Measurements from ENCODE around the gene CASP7.
A peak's percentile ranks its signal among the peaks of the same experiment; 100 is the strongest.

The CASP7 gene

DNA sequence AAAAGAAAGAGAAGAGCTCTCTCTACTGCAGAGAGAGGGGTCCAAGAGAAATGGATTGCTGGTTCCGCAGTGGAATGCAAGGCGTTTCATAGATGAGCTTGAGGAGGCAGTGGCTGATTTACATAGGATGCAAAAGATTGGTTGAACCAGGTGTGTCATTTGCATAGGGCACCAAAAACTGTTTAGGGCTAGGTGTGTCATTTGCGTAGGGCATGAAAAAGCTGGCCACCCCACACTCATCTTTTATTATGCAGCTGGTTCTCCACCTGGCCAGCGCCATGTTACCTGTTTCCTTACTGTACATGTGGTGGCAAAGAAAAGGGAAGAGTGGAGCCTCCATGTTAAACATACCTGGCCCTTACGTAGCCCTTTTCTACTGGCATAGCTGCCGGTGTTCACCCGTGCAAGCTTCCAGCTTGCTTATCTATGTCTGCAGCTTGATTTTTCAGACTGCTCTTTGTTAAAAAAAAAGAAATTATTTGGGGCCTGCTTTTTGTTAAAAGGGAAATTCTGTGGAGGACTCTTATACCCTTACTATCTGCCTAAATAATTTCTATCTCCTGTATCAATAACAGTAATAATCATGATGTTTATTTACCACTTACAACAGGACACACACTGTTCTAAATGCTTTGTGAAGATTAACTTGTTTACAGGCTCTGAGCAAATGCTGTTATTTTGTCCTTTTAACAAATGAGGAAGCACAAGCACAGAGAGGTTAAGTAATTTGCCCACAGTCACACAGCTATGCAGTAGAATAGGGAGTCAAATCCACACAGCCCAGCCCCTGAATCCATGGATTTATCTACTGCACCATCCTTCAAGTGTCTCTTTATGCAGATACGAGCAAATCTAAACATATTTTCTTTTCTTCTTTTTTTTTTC, 33.3 kb downstream of the CASP7 start:
- DNase-seq: no peak

DNA sequence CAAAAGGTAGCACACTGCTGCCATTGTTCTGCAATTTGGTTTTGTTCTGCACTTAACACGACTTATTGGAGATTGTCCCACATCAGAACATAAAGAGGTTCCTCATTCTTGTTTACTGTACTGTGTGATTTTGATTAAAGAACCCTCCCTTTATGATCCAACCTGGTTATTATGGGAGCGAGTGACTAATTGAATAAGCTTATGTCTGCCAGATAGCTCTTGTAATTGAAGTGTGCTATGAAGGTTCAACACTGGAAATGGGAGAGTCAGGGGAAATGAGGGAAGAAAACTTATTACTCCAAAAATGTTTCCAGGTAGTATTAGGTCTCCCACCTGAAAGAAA, 33.9 kb downstream of the CASP7 start:
- DNase-seq: no peak

DNA sequence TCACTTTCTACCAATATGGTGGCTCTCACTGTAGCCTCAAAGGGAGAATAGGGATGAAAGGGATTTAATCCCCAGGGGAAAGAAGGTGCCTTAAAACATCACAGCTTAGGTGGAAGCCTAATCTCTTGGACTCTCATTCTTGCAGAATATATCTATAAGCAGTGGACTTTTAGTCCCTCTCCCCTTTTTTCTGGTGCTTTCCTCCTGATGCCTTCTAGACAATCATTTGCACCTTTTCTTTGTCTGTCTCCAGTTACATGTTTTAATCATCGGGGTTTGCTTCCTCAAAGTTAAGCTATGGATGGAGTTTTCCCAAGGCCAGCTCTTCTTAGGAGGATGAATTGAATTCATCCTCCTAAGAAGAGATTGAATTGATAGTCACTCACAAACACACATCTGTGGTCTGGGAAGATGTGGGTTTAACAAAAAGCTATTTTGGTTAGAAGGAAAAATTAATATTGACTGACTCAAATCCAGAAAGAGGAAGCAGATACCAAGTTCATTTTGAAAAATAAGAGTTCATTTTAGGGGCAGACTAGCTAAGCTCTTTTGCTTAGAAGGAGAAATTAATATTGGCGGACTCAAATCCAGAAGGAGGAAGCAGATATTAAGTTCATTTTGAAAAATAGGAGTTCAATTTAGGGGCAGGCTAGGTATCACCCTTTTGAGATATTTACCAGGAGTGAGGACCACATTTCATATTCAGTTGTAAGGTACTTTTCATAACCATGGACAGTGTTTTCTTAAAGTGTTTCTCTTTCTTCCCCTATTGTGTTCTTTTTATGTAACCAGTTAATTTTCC, 36.6 kb downstream of the CASP7 start:
- no peak for DNase-seq

DNA sequence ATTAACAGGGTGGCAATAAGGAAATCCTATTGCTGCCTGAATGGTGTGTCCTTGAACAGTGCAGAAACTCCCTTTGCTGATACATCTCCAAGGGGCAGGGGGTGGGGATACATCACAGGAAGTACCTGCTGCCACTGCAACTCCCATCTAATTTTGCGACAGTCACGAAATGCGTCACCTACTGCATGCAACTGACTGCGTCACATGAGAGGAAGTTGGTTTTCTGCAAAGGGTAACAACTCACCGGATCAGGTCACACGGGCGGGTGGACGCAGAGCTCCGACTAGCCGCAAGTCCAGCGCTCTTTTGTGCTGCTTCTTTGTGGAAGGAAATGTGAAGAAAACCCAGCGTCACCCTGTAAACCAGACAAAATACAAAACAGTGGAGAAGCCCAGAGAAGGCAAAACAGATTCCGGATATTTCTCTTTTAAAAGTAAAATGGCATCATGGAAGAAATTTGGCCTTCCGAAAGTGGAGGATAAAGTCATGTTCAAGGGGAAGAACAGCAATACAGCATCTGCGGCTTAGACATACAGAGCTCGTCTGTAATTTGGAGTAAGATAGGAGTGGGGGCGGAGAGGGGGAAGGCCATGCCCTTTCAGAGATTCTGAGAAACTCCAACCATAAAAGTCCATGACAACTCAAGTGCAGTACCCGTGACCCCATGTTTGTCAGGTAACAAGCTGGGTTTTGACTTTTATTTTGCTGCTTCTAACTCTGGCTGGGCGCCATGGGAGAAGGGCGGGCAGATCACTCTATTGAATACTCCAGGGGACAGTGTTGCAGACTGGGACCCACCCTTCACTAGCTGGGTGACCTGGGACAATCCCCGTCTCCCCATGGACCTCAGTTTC, 39.5 kb downstream of the CASP7 start:
- no peak for DNase-seq

DNA sequence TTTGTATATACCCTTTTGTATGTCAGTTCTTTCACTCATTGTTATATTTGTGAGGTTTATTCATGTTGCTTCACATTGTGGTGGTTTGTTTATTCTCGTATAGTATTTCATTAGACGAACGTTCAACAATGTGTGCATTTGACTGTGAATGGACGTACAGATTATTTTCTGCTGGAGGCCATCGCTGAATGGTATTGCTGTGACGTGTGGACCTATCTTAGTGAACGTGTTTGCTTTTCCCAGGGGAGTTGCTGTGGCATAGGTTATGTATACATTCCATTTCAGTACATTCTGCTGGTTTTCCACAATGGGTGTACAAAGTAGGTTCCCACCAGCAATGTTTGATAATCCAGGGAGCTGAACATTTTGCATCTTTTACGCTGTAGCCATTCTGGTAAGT, 40.7 kb downstream of the CASP7 start:
- no peak for DNase-seq

DNA sequence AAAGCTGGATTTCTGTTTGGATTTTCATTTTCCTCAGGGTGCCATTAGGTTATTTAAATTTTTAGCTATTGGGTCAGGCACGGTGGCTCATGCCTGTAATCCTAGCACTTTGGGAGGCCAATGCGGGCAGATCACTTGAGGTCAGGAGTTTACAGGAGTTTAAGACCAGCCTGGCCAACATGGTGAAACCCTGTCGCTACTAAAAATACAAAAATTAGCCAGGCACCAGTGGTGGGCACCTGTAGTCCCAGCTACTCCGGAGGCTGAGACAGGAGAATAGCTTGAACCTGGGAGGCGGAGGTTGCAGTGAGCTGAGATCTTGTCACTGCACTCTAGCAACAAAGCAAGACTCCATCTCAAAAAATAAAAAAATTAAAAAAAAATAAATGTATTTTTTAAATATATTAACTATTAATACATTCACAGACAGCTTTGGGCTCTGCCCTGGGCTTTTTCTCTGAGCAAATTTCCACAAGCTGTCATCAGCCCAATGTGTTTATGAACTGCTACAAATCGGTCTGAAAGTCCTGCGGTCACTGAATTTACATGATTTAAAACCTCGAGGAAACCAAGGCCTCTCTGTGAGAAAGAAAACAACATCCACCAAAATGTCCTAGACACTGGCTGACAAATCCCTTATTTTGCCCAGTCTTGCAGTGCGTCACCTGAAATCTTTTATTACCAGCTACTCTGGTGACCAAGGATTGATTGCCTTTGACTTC, 52.6 kb downstream of the CASP7 start:
- DNase-seq: no peak

DNA sequence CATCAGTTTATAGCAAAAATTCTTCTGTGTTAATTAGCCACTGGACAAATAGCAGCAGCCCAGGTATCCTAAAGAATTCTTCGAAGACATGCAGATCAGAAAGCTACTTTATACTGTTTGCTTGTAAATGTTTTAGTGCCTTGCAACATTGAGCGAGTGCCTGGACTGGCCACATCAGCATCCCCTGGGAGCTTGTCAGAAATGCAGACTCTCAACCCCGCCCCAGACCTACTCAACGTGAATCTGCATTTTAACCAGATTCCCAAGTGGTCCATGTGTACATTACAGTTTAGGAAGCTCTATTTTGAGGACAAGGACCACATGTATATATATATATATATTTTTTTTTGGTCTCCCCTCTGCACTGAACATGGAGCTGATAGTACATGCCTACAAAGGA, 53.3 kb downstream of the CASP7 start:
- no peak for DNase-seq

DNA sequence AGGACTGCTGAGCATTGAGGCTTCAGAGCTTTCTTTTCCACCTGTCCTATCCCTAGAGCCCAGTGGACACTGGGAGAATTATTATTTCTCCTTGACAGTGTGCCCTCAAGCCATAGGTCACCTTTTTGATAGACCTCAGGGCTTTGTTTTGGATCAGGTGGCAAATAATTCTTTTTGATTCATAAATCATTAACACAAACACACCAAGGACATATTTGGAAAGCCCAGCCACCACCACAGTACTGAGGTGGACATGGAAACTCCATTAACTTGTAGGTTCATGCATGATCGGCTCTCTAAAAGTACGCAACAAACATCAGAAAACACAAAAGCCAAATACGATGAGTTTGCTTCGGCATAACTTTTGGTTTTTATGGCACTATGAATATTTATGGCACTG, 53.9 kb downstream of the CASP7 start:
- no peak for DNase-seq

DNA sequence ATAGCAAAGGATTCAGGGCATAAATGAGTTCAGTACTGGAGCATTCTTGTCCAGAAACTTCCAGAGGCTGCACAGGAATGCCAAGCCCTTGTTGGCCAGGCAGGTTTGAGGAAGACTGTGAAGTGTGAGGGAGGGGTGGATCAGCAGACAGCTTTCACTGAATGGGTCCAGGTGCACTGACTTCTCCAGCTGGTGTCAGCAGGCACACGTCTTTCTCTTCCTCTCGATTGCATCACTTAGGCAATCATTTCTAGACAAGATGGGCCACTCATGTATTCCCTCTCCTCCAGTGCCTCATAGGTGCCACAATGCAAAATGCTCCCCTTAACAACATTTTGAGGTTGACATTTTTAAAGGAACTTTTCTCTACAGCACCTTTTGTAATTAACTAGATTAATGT, 56.2 kb downstream of the CASP7 start:
- DNase-seq: peak; percentile 26

DNA sequence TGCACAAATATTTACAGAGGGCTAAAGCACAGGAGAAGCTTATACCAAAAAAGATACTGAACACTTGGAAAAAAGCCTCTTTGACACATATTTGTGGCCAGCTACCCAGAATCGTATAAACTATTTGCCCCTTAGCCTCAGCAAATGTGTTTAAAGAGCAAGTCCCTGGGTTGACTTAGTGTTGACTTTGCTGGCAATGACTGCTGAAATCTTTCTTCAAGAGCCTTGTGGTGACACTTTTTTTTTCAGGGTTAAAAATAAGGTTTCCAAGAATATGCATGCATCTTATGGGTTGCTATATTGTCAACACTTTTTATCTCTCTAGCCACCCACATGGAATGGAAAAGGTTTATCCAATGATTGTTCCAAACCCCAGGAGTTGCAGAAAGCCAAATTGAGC, 56.9 kb downstream of the CASP7 start:
- peak; percentile 9 for DNase-seq

DNA sequence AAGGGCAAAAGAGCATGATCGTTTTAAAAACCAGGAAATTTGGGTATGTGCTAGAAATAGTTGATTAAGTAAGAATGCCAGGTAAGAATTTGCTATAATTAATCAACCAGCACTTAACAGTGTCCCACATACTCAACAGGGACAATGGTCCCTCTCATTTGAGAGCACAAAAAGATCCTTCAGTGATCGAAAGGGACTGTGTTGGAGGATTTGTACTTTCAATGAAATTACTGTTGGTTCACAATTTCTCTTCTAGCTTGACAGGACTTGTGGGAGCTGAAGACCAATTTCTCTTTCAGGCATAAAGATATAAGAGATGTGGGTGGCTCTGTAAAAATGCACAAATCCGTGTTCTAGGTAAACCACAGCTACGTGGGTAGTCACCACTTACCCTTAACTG, 59.3 kb downstream of the CASP7 start:
- DNase-seq: no peak

DNA sequence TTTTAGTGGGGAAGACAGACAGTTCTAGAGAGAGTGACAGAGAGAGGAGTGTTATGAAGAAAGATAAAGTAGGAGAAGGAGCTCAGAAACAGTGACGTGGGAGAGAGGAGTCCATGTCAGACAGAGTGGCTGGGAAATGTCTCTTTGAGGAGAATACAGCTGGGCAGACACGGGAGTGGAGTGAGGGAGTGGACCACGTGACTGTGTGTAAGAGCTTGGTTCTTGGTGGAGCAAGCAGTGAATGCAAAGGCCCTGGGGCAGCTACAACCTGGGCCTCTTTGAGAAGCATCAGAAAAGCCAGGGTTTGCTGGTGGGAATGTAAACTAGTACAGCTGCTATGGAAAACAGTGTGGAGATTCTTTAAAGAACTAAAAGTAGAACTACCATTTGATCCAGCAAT, 59.9 kb downstream of the CASP7 start:
- no peak for DNase-seq

DNA sequence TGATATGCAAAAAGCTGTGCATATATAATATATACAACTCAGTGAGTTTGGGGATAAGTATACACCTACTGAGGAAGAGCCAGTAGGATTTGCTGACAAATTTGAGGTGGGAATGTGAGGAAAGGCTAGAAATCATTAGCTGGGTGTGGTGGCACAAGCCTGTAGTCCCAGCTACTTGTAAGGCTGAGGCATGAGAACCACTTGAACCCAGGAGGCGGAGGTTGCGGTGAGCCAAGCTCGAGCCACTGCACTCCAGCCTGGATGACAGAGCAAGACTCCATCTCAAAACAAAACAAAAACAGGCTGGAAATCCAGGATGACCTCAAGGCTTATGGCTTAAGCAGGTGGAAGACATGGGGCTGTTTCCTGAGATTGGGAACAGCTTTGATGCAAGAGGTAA, 61.1 kb downstream of the CASP7 start:
- DNase-seq: no peak

DNA sequence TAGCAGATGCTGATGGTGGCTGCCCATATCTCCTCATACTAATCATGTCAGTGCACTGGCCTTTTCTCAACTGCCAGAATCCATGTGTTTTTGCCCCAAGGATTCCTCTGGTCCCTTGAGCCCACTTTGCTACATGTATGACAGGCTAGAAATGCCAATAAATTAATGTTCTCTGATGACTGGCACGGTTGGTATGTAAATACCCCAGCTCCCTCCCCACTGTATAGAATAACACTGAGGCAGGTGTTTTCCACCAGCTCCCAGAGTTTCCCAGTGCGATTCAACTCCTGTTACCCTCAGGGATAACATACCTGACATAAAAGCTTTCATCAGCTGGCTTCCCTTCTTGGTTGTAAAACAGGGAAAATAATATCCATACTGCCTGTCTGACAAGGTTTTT, 62.8 kb downstream of the CASP7 start:
- no peak for DNase-seq

DNA sequence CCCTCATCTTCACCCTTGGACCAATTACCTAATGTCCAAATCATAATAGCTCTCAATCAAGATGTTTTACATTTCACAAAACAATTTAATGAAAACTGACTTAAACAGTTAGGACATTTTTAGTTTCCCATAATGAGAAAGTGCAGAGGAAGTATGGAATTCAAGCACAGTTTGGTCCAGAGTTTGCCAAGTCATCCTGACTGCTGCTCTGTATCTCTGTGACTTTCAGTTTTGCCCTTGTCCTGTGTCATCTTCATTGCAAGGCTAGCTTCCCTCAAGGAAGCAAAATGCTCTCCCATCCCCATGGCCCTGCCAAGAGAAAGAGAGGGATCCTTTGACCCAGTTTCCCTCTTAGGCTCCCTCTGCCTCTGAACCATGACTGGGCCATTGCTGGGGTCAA, 63.9 kb downstream of the CASP7 start:
- peak; percentile 26 for DNase-seq

DNA sequence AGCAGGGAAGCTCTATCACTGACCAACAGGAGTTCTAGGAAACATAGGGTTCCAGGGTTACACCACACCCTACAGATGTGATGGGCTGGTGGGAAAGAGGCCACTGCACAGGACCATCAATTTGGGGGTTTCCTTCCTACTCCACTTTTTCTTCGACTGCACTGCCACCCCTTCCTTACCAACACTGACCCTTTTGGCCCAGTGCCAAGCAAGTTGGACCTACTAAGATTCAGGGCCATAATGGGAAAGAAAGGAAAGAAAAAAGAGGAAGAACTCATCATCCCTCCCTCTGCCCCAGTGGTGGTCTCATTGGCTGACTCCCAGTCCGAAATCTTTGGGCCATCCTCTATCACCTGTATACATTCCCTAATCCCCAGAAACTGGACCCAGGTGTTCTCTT, 65.7 kb downstream of the CASP7 start:
- DNase-seq: no peak

DNA sequence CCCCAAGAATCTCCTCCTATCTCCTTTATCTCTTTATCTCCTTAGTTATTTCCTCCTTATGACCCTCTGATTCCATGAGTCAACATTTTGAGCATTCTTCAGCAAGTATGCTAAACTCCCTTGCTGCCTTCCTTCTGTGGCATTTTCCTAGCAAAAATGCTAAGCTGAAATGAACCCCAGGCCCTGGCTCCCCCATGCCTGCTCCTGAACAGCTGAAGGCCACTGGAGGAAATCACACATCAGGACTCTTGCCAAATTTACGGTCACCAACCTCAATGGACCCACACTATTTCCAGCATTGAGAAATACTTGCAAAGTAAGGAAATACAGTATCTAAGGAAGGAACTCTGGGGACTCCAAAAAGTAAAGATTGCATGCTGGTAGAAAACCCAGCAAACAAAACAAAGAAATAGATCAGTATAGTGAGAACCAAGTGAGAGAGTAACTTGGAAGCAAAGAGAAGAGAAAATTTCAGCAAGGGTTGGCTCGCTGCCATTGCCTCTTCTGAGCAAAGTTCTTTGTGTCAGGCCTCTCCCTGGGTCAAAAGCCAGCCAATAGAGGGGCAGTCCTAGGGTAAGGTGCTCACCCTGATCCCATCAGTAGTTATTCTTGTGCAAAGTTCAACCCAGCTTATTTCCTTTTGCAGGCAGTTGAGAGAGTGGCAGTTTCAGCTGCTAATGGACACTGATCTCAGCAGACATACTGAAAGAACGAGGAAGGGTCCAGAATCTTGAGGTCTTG, 66.7 kb downstream of the CASP7 start:
- DNase-seq: no peak

DNA sequence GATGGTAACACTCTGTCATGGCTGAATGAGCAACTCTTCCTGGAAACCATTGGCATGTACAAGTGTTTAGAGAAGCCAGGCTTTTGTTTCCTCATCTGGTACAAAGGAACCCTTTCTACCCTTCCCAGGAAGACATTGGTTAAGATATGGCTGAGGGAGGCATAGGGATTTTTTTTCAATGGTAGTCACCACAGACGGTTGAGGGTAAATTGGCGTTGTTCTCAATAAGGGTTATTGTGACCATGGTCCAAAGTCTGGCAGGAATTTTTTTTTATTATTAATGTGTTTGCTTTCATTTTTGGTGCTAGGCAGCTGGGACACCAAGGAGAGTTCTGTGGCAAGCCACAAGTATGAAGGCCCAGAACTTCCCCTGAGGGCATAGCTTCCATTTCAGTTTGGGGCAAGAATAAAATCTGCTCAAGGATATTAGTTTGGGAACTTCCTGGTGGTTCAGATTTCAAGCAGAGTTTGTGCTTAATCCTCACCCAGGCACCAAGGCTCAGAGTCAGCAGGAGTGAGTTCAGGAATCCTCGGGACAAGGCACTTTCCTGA, 71.5 kb downstream of the CASP7 start, which contains the start of gene PLEKHS1:
PLEKHS1 (plus strand) TSS at position 502 of the 552 bp plus-strand sequence. CDS start 3,596 bp downstream, outside the sequence.
- DNase-seq: no peak

DNA sequence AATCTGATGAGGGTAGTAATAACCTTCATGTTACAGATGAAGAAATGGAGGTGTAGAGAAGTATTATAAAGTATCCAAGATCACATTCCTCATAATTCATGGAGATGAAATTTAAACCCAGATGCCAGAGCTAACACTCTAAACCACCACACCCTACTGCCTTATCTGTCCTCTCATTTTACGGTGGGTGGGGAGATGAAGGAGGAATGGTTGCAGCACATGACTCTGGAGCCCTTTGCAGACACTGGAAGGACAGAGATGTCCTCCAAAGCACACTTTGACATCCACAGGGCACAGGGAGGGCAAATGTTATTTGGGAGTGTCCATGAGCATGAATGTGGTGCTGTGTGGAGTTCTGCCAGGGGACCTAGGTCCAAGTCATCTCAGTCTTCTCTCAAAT, 72.8 kb downstream of the CASP7 start:
- no peak for DNase-seq

DNA sequence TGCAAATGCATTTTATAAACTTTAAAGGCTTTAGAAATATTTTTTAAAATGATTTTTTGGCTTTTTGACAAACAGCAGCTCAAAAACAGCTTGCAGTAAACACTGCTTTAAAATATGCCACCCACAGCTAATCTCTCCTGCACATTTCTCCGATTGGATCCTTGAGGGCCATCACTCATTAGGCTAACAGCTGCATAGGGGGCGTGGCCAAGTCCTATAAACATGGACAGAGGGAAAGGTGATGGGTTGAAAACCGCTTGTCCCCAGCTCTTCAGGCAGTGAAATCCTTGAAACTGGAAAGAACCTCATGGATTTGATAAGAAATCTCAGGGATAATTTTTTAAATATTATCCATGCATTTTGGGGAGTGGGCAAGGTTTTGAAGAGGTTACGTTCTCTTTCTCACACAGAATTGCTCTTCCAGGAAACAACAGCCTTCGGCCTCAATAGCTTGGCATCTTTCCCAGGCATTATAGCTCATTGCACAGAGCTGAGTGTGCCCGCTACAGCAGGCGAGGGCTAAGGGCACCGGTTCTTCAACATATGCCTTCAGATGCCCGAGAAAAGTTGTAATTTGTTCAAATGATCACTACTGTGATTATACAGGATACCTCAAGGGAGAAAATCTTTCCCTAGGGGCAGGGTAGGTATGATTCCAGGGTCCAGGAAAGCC, 73.4 kb downstream of the CASP7 start:
- DNase-seq: peak; percentile 18

DNA sequence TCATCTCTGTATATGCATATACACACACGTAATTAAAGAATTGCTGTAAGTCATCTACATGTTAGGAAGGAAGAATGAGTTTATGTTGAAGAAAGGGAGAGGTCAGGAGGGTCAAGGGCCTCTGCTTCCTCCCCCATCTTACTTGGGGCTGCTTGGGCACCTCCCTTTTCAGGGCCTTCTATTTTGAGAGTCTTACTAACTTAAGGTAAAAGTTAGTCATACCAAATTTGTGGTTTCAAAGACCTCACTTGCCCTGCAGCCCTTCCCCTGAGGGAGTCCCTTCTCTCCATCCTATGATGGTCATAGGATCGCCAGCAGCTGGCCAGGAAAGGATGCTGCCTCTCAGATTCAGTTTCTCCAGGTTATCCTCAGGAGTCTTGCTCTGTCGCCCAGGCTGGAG, 74.4 kb downstream of the CASP7 start:
- DNase-seq: no peak
